ENCODE measurements around the gene CHAF1A. TPM values are rescaled to one million over a fixed set of nuclear protein-coding genes. Genes with fewer than 3 reads are reported as not detected.

CHAF1A gene
- total RNA-seq, 2 experiments from 2014 or later = 57.3 to 65.1 TPM

DNA sequence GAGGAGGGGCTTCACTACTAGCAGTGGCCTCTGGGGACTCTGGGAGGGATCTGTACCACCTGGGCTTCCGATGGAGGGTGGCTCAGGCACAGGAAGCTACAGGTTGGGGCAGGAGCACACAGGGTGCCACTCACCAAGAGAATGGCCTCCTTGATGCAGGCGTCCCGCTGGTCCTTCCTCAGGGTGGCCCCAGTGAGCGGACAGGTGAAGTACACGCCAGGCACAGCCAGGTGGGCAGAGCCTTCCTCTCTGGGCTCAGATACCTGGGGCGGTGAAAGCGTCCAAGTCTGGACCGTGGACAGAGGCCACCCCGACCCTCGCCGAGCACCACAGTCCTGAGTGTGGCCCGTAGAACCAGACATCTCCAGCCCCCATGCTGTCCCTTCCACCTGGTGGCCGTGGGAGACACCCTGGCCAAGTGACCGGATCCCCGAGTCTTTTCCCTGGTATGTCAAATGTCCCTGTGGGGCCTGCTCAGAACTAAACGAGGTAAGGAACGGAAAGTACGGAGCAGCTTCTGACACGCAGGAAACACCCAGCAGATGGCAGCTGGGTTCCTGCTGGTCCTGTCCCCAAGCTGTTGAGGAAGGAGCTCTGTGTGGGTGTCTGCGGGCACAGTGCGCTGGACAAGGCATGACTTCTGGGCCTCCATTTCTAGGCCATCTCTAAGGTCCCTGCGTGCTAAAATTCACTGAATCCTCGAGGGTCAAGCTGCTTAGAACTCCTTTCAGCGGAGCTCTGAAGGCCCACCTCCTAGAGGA, 50.0 kb downstream of the CHAF1A start:
- intact Hi-C loops (cut with micrococcal nuclease) = no loop called here
- CTCF ChIA-PET = interaction anchor here (0.6 kb wide), 1 partner anchor 75 kb away, joined by 7 read pairs; no protein-coding TSS in a partner anchor

GRCh38 chr19:4453232-4454179, 51.1 kb downstream of the CHAF1A start:
- no peak for DNase-seq
- H3K36me3 Mint-ChIP-seq (ENCODE audit: low read depth) = peaks cover 5% of the 10 kb centered on the region
- CTCF ChIA-PET = no interaction called here
- H3K27ac Mint-ChIP-seq = no peak overlapping the region
- H3K4me1 Mint-ChIP-seq (ENCODE audit: low read depth) = peaks cover 12% of the 10 kb centered on the region
- no peak overlapping the region for H3K4me3 Mint-ChIP-seq
- intact Hi-C loops (cut with micrococcal nuclease) = no loop called here
- H3K9me3 Mint-ChIP-seq = no peaks in the 10 kb centered on the region
- no peaks in the 10 kb centered on the region for H3K27me3 Mint-ChIP-seq (ENCODE audit: low read depth)

More for the DNA sequence above, 50.0 kb downstream of the CHAF1A start:
- Mint-ChIP-seq H3K27ac (no peak overlapping the region), H3K9me3 (no peaks in the 10 kb centered on the region), H3K4me3 (no peak overlapping the region), H3K36me3 (ENCODE audit: low read depth) (peaks cover 5% of the 10 kb centered on the region), H3K4me1 (ENCODE audit: low read depth) (peaks cover 10% of the 10 kb centered on the region), H3K27me3 (ENCODE audit: low read depth) (no peaks in the 10 kb centered on the region)
- no peak for DNase-seq

DNA sequence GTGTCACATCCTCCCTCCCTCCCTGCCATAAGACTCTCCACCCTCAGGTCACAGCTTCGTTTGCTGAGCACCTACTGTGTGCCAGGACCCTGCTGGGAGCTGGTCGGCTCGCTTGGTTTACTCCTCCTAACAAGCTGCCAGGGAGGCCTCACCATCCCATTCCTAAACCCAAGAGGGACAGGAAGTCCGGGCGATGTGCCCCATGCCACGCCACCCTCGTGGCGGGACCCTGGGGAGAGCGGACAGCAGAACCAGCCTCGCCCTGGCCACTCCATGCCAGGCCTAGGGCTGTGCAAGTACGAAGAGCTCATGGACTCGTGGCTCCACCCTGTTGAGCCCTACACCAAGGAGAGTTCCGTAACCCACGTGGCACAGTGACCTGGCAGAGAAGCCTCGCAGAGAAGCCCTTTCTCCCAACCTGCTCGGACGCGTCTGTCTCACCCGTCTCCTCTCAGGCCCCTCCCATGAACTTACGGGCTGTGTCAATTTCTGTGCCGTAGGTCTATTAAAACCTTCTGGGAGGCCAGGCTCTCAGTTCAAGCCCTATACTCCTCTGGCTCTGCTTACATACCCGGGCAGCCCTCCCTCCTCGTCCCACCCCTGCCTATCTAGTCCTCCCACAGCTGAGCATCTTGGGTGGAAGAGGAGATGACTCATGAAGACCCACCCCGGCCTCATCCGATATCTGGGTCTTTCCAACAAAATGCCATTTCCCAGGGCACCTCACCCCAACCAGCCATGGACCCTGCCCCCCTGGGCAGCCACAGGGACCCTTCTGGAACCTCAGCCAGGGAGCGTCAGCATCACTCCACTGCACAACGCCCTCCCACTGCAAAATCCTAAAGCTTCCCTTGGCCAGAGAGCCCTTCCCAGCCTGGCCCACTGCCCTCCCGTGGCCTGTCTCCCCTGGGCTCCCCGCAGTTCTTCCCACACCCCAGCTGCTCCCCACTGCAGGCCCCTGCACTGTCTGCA, 52.6 kb downstream of the CHAF1A start:
- CTCF ChIA-PET = no interaction called here
- Mint-ChIP-seq H3K27ac (peak overlapping the region; percentile 24), H3K27me3 (ENCODE audit: low read depth) (no peaks in the 10 kb centered on the region), H3K4me3 (no peak overlapping the region), H3K36me3 (ENCODE audit: low read depth) (peaks cover 2% of the 10 kb centered on the region), H3K4me1 (ENCODE audit: low read depth) (peaks cover 12% of the 10 kb centered on the region), H3K9me3 (no peaks in the 10 kb centered on the region)
- intact Hi-C loops (cut with micrococcal nuclease) = loop anchor here (5.0 kb wide), 1 partner anchor 337 kb away; the partner anchor contains the start of gene FEM1A
- DNase-seq = no peak

DNA sequence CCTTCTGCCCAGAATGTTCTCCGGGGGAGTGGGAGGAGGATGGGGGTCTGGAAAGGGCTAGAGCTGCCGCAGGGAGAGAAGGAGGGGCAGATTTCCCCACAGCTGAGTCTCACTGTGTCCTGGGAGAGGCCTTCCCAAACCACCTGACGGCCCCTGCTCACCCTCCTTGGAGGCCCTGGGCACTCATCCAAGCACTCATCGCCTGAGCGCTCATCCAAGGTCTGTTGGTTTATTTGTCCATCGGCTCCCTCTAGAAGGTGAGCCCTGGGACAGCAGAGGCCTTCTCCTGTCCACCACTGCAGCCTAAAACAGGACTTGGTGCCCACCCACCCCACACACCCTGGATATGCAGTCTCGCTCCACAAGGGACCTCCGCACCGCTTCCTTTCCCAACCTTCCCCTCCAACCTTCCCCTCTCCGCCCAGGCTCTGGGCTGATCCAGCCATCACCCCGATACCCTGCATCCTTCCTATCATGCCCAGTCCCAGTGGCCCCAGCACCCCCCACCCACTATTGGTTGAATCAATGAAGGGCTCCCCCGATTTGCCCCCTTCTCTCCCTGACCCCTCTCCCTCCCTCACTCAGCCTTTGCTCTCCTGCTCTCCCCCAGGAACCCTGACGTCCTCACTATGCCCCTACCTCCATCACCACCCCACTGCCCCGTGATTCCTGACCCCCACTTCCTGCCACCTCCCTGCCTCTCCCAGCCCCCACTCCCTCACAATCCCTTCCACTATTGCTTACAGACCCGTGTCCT, 53.5 kb downstream of the CHAF1A start:
- intact Hi-C loops (cut with micrococcal nuclease) = loop anchor here (2.0 to 5.0 kb wide), 2 partner anchors 209 to 336 kb away; partner anchors contain the start of genes FEM1A and YJU2
- Mint-ChIP-seq H3K4me3 (peak overlapping the region; percentile 86), H3K9me3 (no peaks in the 10 kb centered on the region), H3K36me3 (ENCODE audit: low read depth) (no peaks in the 10 kb centered on the region), H3K4me1 (ENCODE audit: low read depth) (peaks cover 12% of the 10 kb centered on the region), H3K27me3 (ENCODE audit: low read depth) (no peaks in the 10 kb centered on the region), H3K27ac (peak overlapping the region; percentile 85)
- no peak for DNase-seq
- CTCF ChIA-PET = interaction anchor here (1.5 kb wide), 1 partner anchor 67 kb away, joined by 3 read pairs; no protein-coding TSS in a partner anchor

- Mint-ChIP-seq H3K27ac (peak overlapping the region; percentile 85), H3K36me3 (ENCODE audit: low read depth) (no peaks in the 10 kb centered on the region), H3K4me3 (peak overlapping the region; percentile 86), H3K4me1 (ENCODE audit: low read depth) (peaks cover 12% of the 10 kb centered on the region), H3K27me3 (ENCODE audit: low read depth) (no peaks in the 10 kb centered on the region), H3K9me3 (no peaks in the 10 kb centered on the region)
- intact Hi-C loops (cut with micrococcal nuclease) = loop anchor here (2.0 to 5.0 kb wide), 2 partner anchors 210 to 336 kb away; partner anchors contain the start of genes FEM1A and YJU2
- no peak for DNase-seq
- CTCF ChIA-PET = interaction anchor here (0.6 to 1.5 kb wide), 2 partner anchors 67 to 654 kb away, joined by 3 read pairs; no protein-coding TSS in a partner anchor
Observed at GRCh38 chr19:4456476-4456842, 54.0 kb downstream of the CHAF1A start.

- Mint-ChIP-seq H3K36me3 (ENCODE audit: low read depth) (no peaks in the 10 kb centered on the region), H3K4me3 (peak overlapping the region; percentile 86), H3K9me3 (no peaks in the 10 kb centered on the region), H3K27ac (peak overlapping the region; percentile 85), H3K27me3 (ENCODE audit: low read depth) (no peaks in the 10 kb centered on the region), H3K4me1 (ENCODE audit: low read depth) (peaks cover 12% of the 10 kb centered on the region)
- DNase-seq = no peak
- CTCF ChIA-PET = interaction anchor here (0.6 to 1.5 kb wide), 2 partner anchors 66 to 655 kb away, joined by 3 read pairs; no protein-coding TSS in a partner anchor
- intact Hi-C loops (cut with micrococcal nuclease) = loop anchor here (1.0 to 5.0 kb wide), 4 partner anchors 14 to 335 kb away; partner anchors contain the start of genes CHAF1A, FEM1A and YJU2
Observed at GRCh38 chr19:4456843-4457653, 54.6 kb downstream of the CHAF1A start.

DNA sequence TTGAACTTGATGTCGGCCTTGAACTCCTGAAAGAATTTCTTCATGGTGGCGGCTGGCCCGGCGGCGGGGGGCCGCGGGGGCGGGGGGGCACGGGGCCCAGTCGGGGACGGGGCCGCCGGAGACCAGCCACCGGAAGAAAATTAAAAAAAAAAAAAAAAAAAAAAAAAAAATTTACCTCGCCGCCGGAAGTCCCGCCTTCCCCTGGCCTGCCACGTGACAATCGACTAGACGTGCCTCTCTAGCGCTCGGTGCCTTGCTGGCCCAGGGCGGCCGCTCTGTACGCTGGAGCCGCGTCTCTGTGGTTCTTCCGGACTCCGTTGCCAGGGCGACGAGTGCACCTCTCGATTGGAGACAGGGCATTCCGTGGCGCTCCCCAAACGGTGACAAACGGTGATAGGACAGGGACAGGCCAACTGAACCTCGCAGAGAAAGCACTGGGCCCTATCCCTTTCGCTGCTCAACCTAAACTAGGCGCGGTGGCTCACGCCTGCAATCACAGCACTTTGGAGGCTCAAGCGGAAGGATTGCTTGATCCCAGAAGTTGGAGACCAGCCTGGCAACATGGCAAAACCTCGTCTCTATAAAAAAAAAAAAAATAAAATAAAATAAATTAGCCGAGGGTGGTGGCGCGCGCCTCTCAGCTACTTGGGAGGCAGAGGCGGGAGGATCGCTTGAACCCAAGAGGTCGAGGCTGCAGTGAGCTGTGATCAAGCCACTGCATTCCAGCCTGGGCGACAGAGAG, 55.4 kb downstream of the CHAF1A start, which contains the start of gene UBXN6:
Gene UBXN6 (minus strand): TSS at position 141 of the 742 bp plus-strand sequence. CDS start 97 bp downstream, at position 44.
- intact Hi-C loops (cut with micrococcal nuclease) = loop anchor here (1.0 to 5.0 kb wide), 4 partner anchors 13 to 334 kb away; partner anchors contain the start of genes CHAF1A, FEM1A and YJU2
- DNase-seq = peak; percentile 99
- Mint-ChIP-seq H3K27me3 (ENCODE audit: low read depth) (no peaks in the 10 kb centered on the region), H3K4me1 (ENCODE audit: low read depth) (peaks cover 12% of the 10 kb centered on the region), H3K9me3 (no peaks in the 10 kb centered on the region), H3K36me3 (ENCODE audit: low read depth) (no peaks in the 10 kb centered on the region), H3K4me3 (peak within 1 kb of the TSS; percentile 86), H3K27ac (peak within 1 kb of the TSS; percentile 85)
- CTCF ChIA-PET = no interaction called here

DNA sequence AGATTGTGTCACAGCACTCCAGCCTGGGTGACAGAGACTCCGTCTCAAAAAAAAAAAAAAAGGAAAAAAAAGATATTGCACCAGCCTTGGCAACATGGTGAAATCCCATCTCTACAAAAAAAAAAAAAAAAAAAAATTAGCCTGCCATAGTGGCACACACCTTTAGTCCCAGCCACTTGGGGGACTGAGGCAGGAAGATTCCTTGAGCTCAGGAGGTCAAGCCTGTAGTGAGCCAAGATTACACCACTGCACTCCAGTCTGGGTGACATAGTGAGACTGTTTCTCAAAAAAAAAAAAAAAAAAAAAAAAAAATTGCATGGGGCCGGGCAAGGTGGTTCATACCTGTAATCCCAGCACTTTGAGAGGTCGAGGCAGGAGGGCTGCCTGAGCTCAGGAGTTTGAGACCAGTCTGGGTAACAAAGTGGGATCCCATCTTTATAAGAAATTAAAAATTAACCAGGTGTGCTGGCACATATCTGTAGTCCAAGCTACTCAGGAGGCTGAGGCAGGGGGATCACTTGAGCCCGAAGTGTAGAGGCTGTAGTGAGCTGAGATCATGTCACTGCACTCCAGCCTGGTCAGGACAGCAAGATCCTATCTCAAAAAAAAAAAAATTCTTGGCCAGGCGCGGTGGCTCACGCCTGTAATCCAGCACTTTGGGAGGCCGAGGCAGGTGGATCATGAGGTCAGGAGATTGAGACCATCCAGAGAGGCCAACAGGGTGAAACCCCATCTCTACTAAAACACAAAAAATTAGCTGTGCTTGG, 62.6 kb downstream of the CHAF1A start:
- intact Hi-C loops (cut with micrococcal nuclease) = no loop called here
- no peaks in the 10 kb centered on the region for H3K27me3 Mint-ChIP-seq (ENCODE audit: low read depth)
- no peak overlapping the region for H3K27ac Mint-ChIP-seq
- no peaks in the 10 kb centered on the region for H3K9me3 Mint-ChIP-seq
- H3K4me1 Mint-ChIP-seq (ENCODE audit: low read depth) = no peaks in the 10 kb centered on the region
- DNase-seq = no peak
- H3K4me3 Mint-ChIP-seq = no peak overlapping the region
- no peaks in the 10 kb centered on the region for H3K36me3 Mint-ChIP-seq (ENCODE audit: low read depth)
- CTCF ChIA-PET = no interaction called here

DNA sequence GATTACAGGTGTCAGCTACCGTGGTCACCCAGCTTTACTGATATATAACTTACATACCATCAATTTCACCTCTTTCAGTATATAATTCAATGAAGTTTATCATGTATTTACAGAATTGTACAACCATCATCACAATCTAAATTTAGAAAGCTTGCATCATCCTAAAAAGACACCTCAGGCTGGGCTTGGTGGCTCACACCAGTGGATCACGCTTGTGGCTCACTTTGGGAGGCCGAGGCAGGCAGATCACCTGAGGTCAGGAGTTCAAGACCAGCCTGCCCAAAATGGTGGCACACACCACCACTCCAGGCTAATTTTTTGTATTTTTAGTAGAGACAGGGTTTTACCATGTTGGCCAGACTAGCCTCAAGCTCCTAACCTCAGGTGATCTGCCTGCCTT, 65.4 kb downstream of the CHAF1A start:
- Mint-ChIP-seq H3K27me3 (ENCODE audit: low read depth) (no peaks in the 10 kb centered on the region), H3K4me1 (ENCODE audit: low read depth) (peaks cover 5% of the 10 kb centered on the region), H3K27ac (no peak overlapping the region), H3K4me3 (no peak overlapping the region), H3K36me3 (ENCODE audit: low read depth) (no peaks in the 10 kb centered on the region), H3K9me3 (no peaks in the 10 kb centered on the region)
- CTCF ChIA-PET = interaction anchor here (0.5 kb wide), 1 partner anchor 203 kb away, joined by 5 read pairs; no protein-coding TSS in a partner anchor
- no peak for DNase-seq
- intact Hi-C loops (cut with micrococcal nuclease) = no loop called here

All from activated naive CD4-positive, alpha-beta T cell treated with anti-CD3 and anti-CD28 coated beads for 36 hours (primary cell).